ENCODE data around the gene ZNF722. TPM values are rescaled to one million over a fixed set of nuclear protein-coding genes. Genes with fewer than 3 reads are reported as not detected.

The ZNF722 gene
- total RNA-seq, 1 experiment from 2014 or later, result not detected

GRCh38 chr7:64035388-64035787, 36.7 kb downstream of the ZNF722 start:
- Histone ChIP-seq H3K27me3 (ENCODE audit: insufficient read depth, low read length) (no peaks in the 10 kb centered on the region), H3K14ac (ENCODE audit: insufficient read depth, low read length) (no peak overlapping the region), H2BK12ac (ENCODE audit: insufficient read length, low read depth, low read length) (no peak overlapping the region), H3K79me1 (ENCODE audit: insufficient read depth, low read depth, low read length, poor library complexity, severe bottlenecking) (no peaks in the 10 kb centered on the region), H3K56ac (ENCODE audit: insufficient read length, low read depth, low read length) (no peak overlapping the region), H3T11ph (ENCODE audit: low read length) (no peak overlapping the region), H3K18ac (ENCODE audit: insufficient read length, low read depth, low read length) (no peak overlapping the region), H3K9ac (ENCODE audit: extremely low read depth, insufficient read length, low read length) (no peak overlapping the region), H4K8ac (replicated peaks; ENCODE audit: insufficient read length, low read depth, low read length) (no peak overlapping the region), H3K79me2 (ENCODE audit: insufficient read depth, low read length) (no peaks in the 10 kb centered on the region), H2AFZ (ENCODE audit: low read length) (no peak overlapping the region), H3K4me1 (ENCODE audit: insufficient read depth, low read length) (no peaks in the 10 kb centered on the region), H2BK15ac (ENCODE audit: low read depth, low read length) (no peak overlapping the region), H3K4me2 (ENCODE audit: insufficient read depth, insufficient read length, low read length) (no peak overlapping the region), H2BK5ac (ENCODE audit: insufficient read length, low read length) (no peak overlapping the region), H4K20me1 (ENCODE audit: control insufficient read depth, insufficient read depth, insufficient read length) (no peaks in the 10 kb centered on the region), H2BK20ac (ENCODE audit: low read depth, low read length, poor library complexity, severe bottlenecking) (no peak overlapping the region), H4K91ac (ENCODE audit: insufficient read length, low read depth, low read length) (no peak overlapping the region), H2BK120ac (ENCODE audit: low read depth, low read length, poor library complexity, severe bottlenecking) (no peak overlapping the region), H3K4ac (ENCODE audit: low read depth, low read length) (no peak overlapping the region), H3K23me2 (ENCODE audit: insufficient read length, low read depth, low read length, poor library complexity, severe bottlenecking) (no peaks in the 10 kb centered on the region), H3K23ac (ENCODE audit: insufficient read length, low read depth, low read length) (no peak overlapping the region), H3K9me3 (ENCODE audit: control insufficient read depth, low read depth, low read length) (peaks cover 82% of the 10 kb centered on the region), H2AK5ac (ENCODE audit: insufficient read length, low read length) (no peak overlapping the region), H4K5ac (ENCODE audit: insufficient read length, low read depth, low read length) (no peak overlapping the region), H3K27ac (ENCODE audit: insufficient read length, low read depth, low read length) (no peak overlapping the region)
- Mint-ChIP-seq H3K27ac (no peak overlapping the region), H3K36me3 (ENCODE audit: insufficient read depth in 1 of 3, low read depth in 3 of 3) (peaks cover 12 to 19% (median 12%) of the 10 kb centered on the region in 3 experiments; a peak in 6 of 7 replicates), H3K27me3 (ENCODE audit: low read depth) (peaks cover 4% of the 10 kb centered on the region; the same call in 1 of the 2 replicates), H3K9me3 (peaks cover 92 to 95% of the 10 kb centered on the region in 2 experiments), H3K4me1 (no peaks in the 10 kb centered on the region), H3K4me3 (no peak overlapping the region)
- DNase-seq, result no peak
- no CpG with 5 or more reads among the region's 3 CpGs for WGBS (ENCODE audit: extremely low coverage, insufficient read length, low lambda C conversion rate)
- no peak for TF ChIP-seq CTCF (conservative IDR thresholded peaks at IDR 0.05)

Measured in H9 (cell line).